HepG2 (cell line): ENCODE data around the gene SERPINB6. TPM values are rescaled to one million over a fixed set of nuclear protein-coding genes. Genes with fewer than 3 reads are reported as not detected.
A peak's percentile ranks its signal among the peaks of the same experiment; 100 is the strongest.

Experiments used
- CBX2 ChIP-seq, 2 experiments: fragments of 200-600 bp in 1 of 2; sonication (generic); formaldehyde crosslinking in 1 of 2; IDR thresholded peaks; 2 replicates each; pipeline versions ENCODE4 v1.7.0 to v1.8.1; 2018 to 2022; ENCODE audit warnings: low read depth in 2 of 2, low read length in 1 of 2, mild to moderate bottlenecking in 1 of 2, missing genetic modification reagents in 1 of 2
- CBX5 ChIP-seq: sonication (generic); formaldehyde crosslinking; IDR thresholded peaks from 2 replicates; pipeline ENCODE4 v1.4.0; 2020; ENCODE audit warnings: missing genetic modification reagents, borderline replicate concordance
- CHD4 ChIP-seq: fragments of 200-600 bp; sonication (generic); IDR thresholded peaks from 2 replicates; pipeline ENCODE4 v1.7.0; 2017; ENCODE audit warnings: mild to moderate bottlenecking, low read length, borderline replicate concordance
- GABPA ChIP-seq, 2 experiments: IDR thresholded peaks; 2 replicates each; pipeline ENCODE4 v1.6.1; 2011 to 2016; ENCODE audit warnings: low read depth in 2 of 2, low read length in 1 of 2, missing biosample characterization in 1 of 2, missing genetic modification characterization in 1 of 2
- HNRNPK ChIP-seq: fragments of 200-400 bp; formaldehyde crosslinking; IDR thresholded peaks from 2 replicates; pipeline ENCODE4 v1.6.1; 2018; ENCODE audit warnings: low read length, low read depth, moderate library complexity, mild to moderate bottlenecking; ENCODE audit not compliant: poor library complexity, severe bottlenecking
- HOXA5 ChIP-seq: sonication (generic); formaldehyde crosslinking; IDR thresholded peaks from 2 replicates; pipeline ENCODE4 v1.4.0; 2020; ENCODE audit warnings: missing genetic modification reagents
- IKZF5 ChIP-seq: IDR thresholded peaks from 2 replicates; pipeline ENCODE4 v1.6.1; 2018; ENCODE audit warnings: missing genetic modification reagents, mild to moderate bottlenecking, missing compliant biosample characterization
- IRF1 ChIP-seq: sonication (generic); formaldehyde crosslinking; IDR thresholded peaks from 2 replicates; pipeline ENCODE4 v1.4.0; 2020; ENCODE audit warnings: low read depth, mild to moderate bottlenecking, missing genetic modification reagents
- NFKB2 ChIP-seq: sonication (generic); formaldehyde crosslinking; IDR thresholded peaks from 2 replicates; pipeline ENCODE4 v1.4.0; 2020; ENCODE audit warnings: missing genetic modification reagents, borderline replicate concordance
- NFYC ChIP-seq: IDR thresholded peaks from 2 replicates; pipeline ENCODE4 v1.6.1; 2016; ENCODE audit warnings: missing genetic modification reagents, missing compliant biosample characterization
- RXRA ChIP-seq: sonication (generic); formaldehyde crosslinking; IDR thresholded peaks from 2 replicates; pipeline ENCODE4 v1.5.1; 2020; ENCODE audit warnings: missing genetic modification reagents
- SKIL ChIP-seq: sonication (generic); formaldehyde crosslinking; IDR thresholded peaks from 2 replicates; pipeline ENCODE4 v1.8.0; 2022; ENCODE audit warnings: missing genetic modification reagents, mild to moderate bottlenecking, moderate library complexity, borderline replicate concordance
- TCF12 ChIP-seq, 2 experiments: fragments of 450-650 bp in 1 of 2; sonication (generic) in 1 of 2; formaldehyde crosslinking in 1 of 2; IDR thresholded peaks; 2 replicates each; pipeline versions ENCODE4 v1.6.1 to v1.8.0; 2017 to 2022; ENCODE audit warnings: antibody characterized with exemption in 1 of 2, mild to moderate bottlenecking in 1 of 2, missing genetic modification reagents in 1 of 2, moderate library complexity in 1 of 2
- USF2 ChIP-seq, 2 experiments: sonication (generic) in 1 of 2; formaldehyde crosslinking in 1 of 2; IDR thresholded peaks; 2 replicates each; pipeline versions ENCODE4 v1.5.1 to v1.6.1; 2011 to 2020; ENCODE audit warnings: borderline replicate concordance in 1 of 2, low read depth in 1 of 2, low read length in 1 of 2, mild to moderate bottlenecking in 1 of 2, missing genetic modification reagents in 1 of 2, moderate library complexity in 1 of 2
- ZNF383 ChIP-seq: sonication (generic); formaldehyde crosslinking; IDR thresholded peaks from 2 replicates; pipeline ENCODE4 v1.4.0; 2020; ENCODE audit warnings: missing genetic modification reagents, mild to moderate bottlenecking, borderline replicate concordance
- ZNF431 ChIP-seq: sonication (generic); formaldehyde crosslinking; IDR thresholded peaks from 2 replicates; pipeline ENCODE4 v1.9.0; 2022; ENCODE audit warnings: missing genetic modification reagents, low read depth, mild to moderate bottlenecking, borderline replicate concordance
- ZNF619 ChIP-seq: sonication (generic); formaldehyde crosslinking; IDR thresholded peaks from 2 replicates; pipeline ENCODE4 v1.4.0; 2020; ENCODE audit warnings: mild to moderate bottlenecking, missing genetic modification reagents
- ZNF670 ChIP-seq: sonication (generic); formaldehyde crosslinking; IDR thresholded peaks from 2 replicates; pipeline ENCODE4 v1.8.0; 2022; ENCODE audit warnings: mild to moderate bottlenecking, missing genetic modification reagents, borderline replicate concordance
- ZNF7 ChIP-seq: IDR thresholded peaks from 2 replicates; pipeline ENCODE4 v1.6.1; 2016; ENCODE audit warnings: missing biosample characterization, missing genetic modification reagents
- ZSCAN12 ChIP-seq: sonication (generic); formaldehyde crosslinking; IDR thresholded peaks from 2 replicates; pipeline ENCODE4 v1.9.0; 2021; ENCODE audit warnings: mild to moderate bottlenecking, missing genetic modification reagents
- ZSCAN25 ChIP-seq: sonication (generic); formaldehyde crosslinking; IDR thresholded peaks from 2 replicates; pipeline ENCODE4 v1.8.0; 2022; ENCODE audit warnings: mild to moderate bottlenecking, missing genetic modification reagents
- ZSCAN31 ChIP-seq: sonication (generic); formaldehyde crosslinking; IDR thresholded peaks from 2 replicates; pipeline ENCODE4 v1.5.0; 2020; ENCODE audit warnings: low read depth, mild to moderate bottlenecking, missing genetic modification reagents
- polyA plus RNA-seq, 8 experiments: library from polyadenylated mRNA; depleted of rRNA in 3 of 8; stranded (reverse) in 7 of 8; unstranded in 1 of 8; fragments of >200 nt; fragmentation: Illumina TruSeq in 4 of 8; extraction: Trizol in 4 of 8; gene quantifications; 2 replicates each; pipeline versions ENCODE4 v1.2.1 to v1.2.3, GENCODE V29; 2011 to 2016; ENCODE audit warnings: low read depth in 4 of 8, missing spikeins in 1 of 8, mixed read lengths in 1 of 8; ENCODE audit not compliant: insufficient read depth in 1 of 8
- total RNA-seq, 5 experiments: library from RNA; depleted of rRNA; stranded (reverse); fragments of >200 nt; fragmentation: Illumina TruSeq; extraction: Trizol; gene quantifications; 2 replicates each; pipeline ENCODE4 v1.2.3, GENCODE V29; 2016; ENCODE audit warnings: low read depth in 1 of 5

Gene SERPINB6
- total and polyA plus RNA-seq, 2 of the 13 experiments (the other 11 are each of a cell fraction or from before 2014, with no cell fraction given) = 38.2 to 61.3 TPM

- TF ChIP-seq CBX2 (IDR thresholded peaks at IDR 0.05; ENCODE audit: low read depth, low read length) (no peak), CBX2 (CRISPR knock-in tag; IDR thresholded peaks at IDR 0.05; ENCODE audit: low read depth) (no peak), RXRA (CRISPR knock-in tag) (peak; percentile 66), HOXA5 (CRISPR knock-in tag) (peak; percentile 65; the same call in 1 of the 2 replicates), GABPA (IDR thresholded peaks at IDR 0.05; ENCODE audit: low read depth, low read length) (no peak), GABPA (CRISPR knock-in tag; IDR thresholded peaks at IDR 0.05; ENCODE audit: low read depth) (peak; percentile 11; the same call in 1 of the 2 replicates), NFKB2 (CRISPR knock-in tag) (0 out of 2 replicates have a peak, but pooled peaks have one; percentile 92), HNRNPK (no peak), NFYC (CRISPR knock-in tag) (peak; percentile 52; the same call in 1 of the 2 replicates), ZSCAN12 (CRISPR knock-in tag) (no peak), TCF12 (IDR thresholded peaks at IDR 0.05) (no peak), TCF12 (CRISPR knock-in tag; IDR thresholded peaks at IDR 0.05) (no peak), ZSCAN31 (CRISPR knock-in tag) (no peak; the same call in 1 of the 2 replicates), ZNF670 (CRISPR knock-in tag) (no peak), SKIL (CRISPR knock-in tag) (no peak), ZNF619 (CRISPR knock-in tag) (peak; percentile 43; the same call in 1 of the 2 replicates), USF2 (IDR thresholded peaks at IDR 0.05; ENCODE audit: low read depth, low read length) (no peak), USF2 (CRISPR knock-in tag; IDR thresholded peaks at IDR 0.05; ENCODE audit: borderline replicate concordance) (no peak; the same call in 1 of the 2 replicates), ZSCAN25 (CRISPR knock-in tag) (peak; percentile 80; the same call in 1 of the 2 replicates), ZNF7 (CRISPR knock-in tag) (no peak), CBX5 (CRISPR knock-in tag) (peak; percentile 63; the same call in 1 of the 2 replicates), IKZF5 (CRISPR knock-in tag) (peak; percentile 70), IRF1 (CRISPR knock-in tag) (no peak), ZNF383 (CRISPR knock-in tag) (no peak), CHD4 (no peak), ZNF431 (CRISPR knock-in tag) (0 out of 2 replicates have a peak, but pooled peaks have one; percentile 64)
These were observed 18.7 kb downstream of the SERPINB6 start (continued) for GRCh38 chr6:2952557-2953095.
